CD14-positive monocyte (primary cell): ENCODE measurements around the gene CRTC2. TPM values are rescaled to one million over a fixed set of nuclear protein-coding genes. Genes with fewer than 3 reads are reported as not detected.

Experiments used
- DNase-seq, 3 donors: peaks; one replicate each; pipeline ENCODE4 v3.0.0-alpha.2; 2011 to 2022
- H2AFZ ChIP-seq: 2 replicates; pipeline ENCODE4 v1.6.0; 2012; ENCODE audit warnings: mild to moderate bottlenecking, low read depth, low read length, inconsistent platforms; ENCODE audit not compliant: insufficient read depth, poor library complexity, severe bottlenecking
- H3K27ac ChIP-seq, 2 donors: 1 replicate in 1 of 2; 2 replicates in 1 of 2; pipeline ENCODE4 v1.5.1; 2012 to 2013; ENCODE audit warnings: low read length in 2 of 2, control low read depth in 1 of 2, inconsistent platforms in 1 of 2, low read depth in 1 of 2, mild to moderate bottlenecking in 1 of 2
- H3K27me3 ChIP-seq, 2 donors: one replicate each; pipeline versions ENCODE4 v1.6.0 to v1.6.1; 2011 to 2013; ENCODE audit warnings: low read length in 2 of 2; ENCODE audit not compliant: control insufficient read depth in 2 of 2, insufficient read depth in 2 of 2
- H3K36me3 ChIP-seq, 2 donors: replicated peaks in 1 of 2; 1 replicate in 1 of 2; 2 replicates in 1 of 2; pipeline versions ENCODE4 v1.5.1 to v1.6.1; 2012 to 2013; ENCODE audit warnings: low read length in 2 of 2, control low read depth in 1 of 2, inconsistent platforms in 1 of 2, mild to moderate bottlenecking in 1 of 2; ENCODE audit not compliant: insufficient read depth in 2 of 2, control insufficient read depth in 1 of 2
- H3K4me1 ChIP-seq, 2 donors: 1 replicate in 1 of 2; 2 replicates in 1 of 2; pipeline versions ENCODE4 v1.5.1 to v1.6.1; 2012 to 2013; ENCODE audit warnings: low read length in 2 of 2, control low read depth in 1 of 2, inconsistent platforms in 1 of 2, mild to moderate bottlenecking in 1 of 2, moderate library complexity in 1 of 2; ENCODE audit not compliant: insufficient read depth in 2 of 2, control insufficient read depth in 1 of 2
- H3K4me2 ChIP-seq: replicated peaks from 2 replicates; pipeline ENCODE3; 2012; ENCODE audit warnings: low read length, moderate library complexity, mild to moderate bottlenecking; ENCODE audit not compliant: poor library complexity, severe bottlenecking; ENCODE audit errors: extremely low read depth
- H3K4me3 ChIP-seq, 3 experiments: fragments of 200-600 bp in 1 of 3; sonication (generic) in 1 of 3; replicated peaks in 1 of 3; 1 replicate in 2 of 3; 2 replicates in 1 of 3; pipeline ENCODE4 v1.5.1; 2011 to 2013; ENCODE audit warnings: low read length in 3 of 3, mild to moderate bottlenecking in 3 of 3, control low read depth in 2 of 3, low read depth in 2 of 3, inconsistent platforms in 1 of 3, moderate library complexity in 1 of 3
- H3K79me2 ChIP-seq: 2 replicates; pipeline ENCODE4 v1.6.0; 2012; ENCODE audit warnings: mild to moderate bottlenecking, control low read depth, inconsistent platforms, low read length, moderate library complexity; ENCODE audit not compliant: insufficient read depth
- H3K9ac ChIP-seq: 2 replicates; pipeline ENCODE4 v1.6.0; 2017; ENCODE audit warnings: low read length, mild to moderate bottlenecking; ENCODE audit not compliant: insufficient read depth, poor library complexity, severe bottlenecking
- H3K9me3 ChIP-seq, 2 donors: replicated peaks in 1 of 2; 1 replicate in 1 of 2; 2 replicates in 1 of 2; pipeline versions ENCODE4 v1.5.1 to v1.6.1; 2012 to 2013; ENCODE audit warnings: low read length in 2 of 2, control low read depth in 1 of 2; ENCODE audit not compliant: control insufficient read depth in 1 of 2, insufficient read depth in 1 of 2
- H4K20me1 ChIP-seq: 2 replicates; pipeline ENCODE4 v1.6.0; 2012; ENCODE audit warnings: mild to moderate bottlenecking, low read length, control low read depth, moderate library complexity; ENCODE audit not compliant: insufficient read depth
- H3K27ac Mint-ChIP-seq, 7 donors: one replicate each; pipeline ENCODE4 v1.8.0; 2020; ENCODE audit warnings: mild to moderate bottlenecking in 7 of 7, mixed read lengths in 7 of 7, moderate library complexity in 6 of 7, inconsistent platforms in 2 of 7
- H3K27me3 Mint-ChIP-seq, 3 donors: one replicate each; pipeline ENCODE4 v1.8.0; 2021 to 2022; ENCODE audit warnings: low read depth in 3 of 3, mild to moderate bottlenecking in 3 of 3, mixed read lengths in 3 of 3, moderate library complexity in 3 of 3, inconsistent platforms in 1 of 3
- H3K36me3 Mint-ChIP-seq, 2 donors: one replicate each; pipeline ENCODE4 v1.8.0; 2020; ENCODE audit warnings: mixed read lengths in 2 of 2, inconsistent platforms in 1 of 2, mild to moderate bottlenecking in 1 of 2
- H3K4me1 Mint-ChIP-seq: one replicate; pipeline ENCODE4 v1.8.0; 2020; ENCODE audit warnings: mild to moderate bottlenecking, mixed read lengths
- H3K4me3 Mint-ChIP-seq, 2 donors: one replicate each; pipeline ENCODE4 v1.8.0; 2020; ENCODE audit warnings: mild to moderate bottlenecking in 2 of 2, mixed read lengths in 2 of 2, moderate library complexity in 1 of 2
- H3K9me3 Mint-ChIP-seq, 7 donors: one replicate each; pipeline ENCODE4 v1.8.0; 2020 to 2022; ENCODE audit warnings: mixed read lengths in 7 of 7, mild to moderate bottlenecking in 6 of 7, moderate library complexity in 6 of 7, inconsistent platforms in 2 of 7
- WGBS: methylation state at CpG from one replicate; pipeline ENCODE4 v1.1.5; 2013; ENCODE audit warnings: missing lambda C conversion rate; ENCODE audit not compliant: insufficient coverage; 5-methylcytosine and 5-hydroxymethylcytosine counted together
- intact Hi-C, 2 donors: fragments of 100-400 bp; cut with micrococcal nuclease; formaldehyde crosslinking; loops; one replicate each; pipeline versions ENCODE4 v1.15.0 to v1.15.1; 2023
- polyA plus RNA-seq, 3 donors: library from polyadenylated mRNA; depleted of rRNA in 1 of 3; unstranded in 2 of 3; stranded (reverse) in 1 of 3; fragments of 300-500 nt in 2 of 3; fragments of >200 nt in 1 of 3; fragmentation: Illumina TruSeq in 2 of 3; gene quantifications; 1 replicate in 2 of 3; 2 replicates in 1 of 3; pipeline ENCODE4 v1.2.3, GENCODE V29; 2012 to 2021
- TF ChIP-seq, protein P1 (sequence below): fragments of 200-600 bp; IDR thresholded peaks from one replicate; pipeline ENCODE4 v1.8.0; 2022; ENCODE audit warnings: antibody characterized with exemption, mild to moderate bottlenecking

Gene CRTC2
- polyA plus RNA-seq, 3 donors = 13.7 to 86.0 (median 21.2) TPM

- Mint-ChIP-seq H3K4me1 (peaks cover 61% of the 10 kb centered on the region), H3K36me3 (peaks cover 27 to 44% of the 10 kb centered on the region in 2 donors), H3K9me3 (peaks cover 0 to 4% (median 0%) of the 10 kb centered on the region in 7 donors), H3K4me3 (peak overlapping the region; percentile 98), H3K27ac (peak overlapping the region; percentile 92 to 98 (median 94)), H3K27me3 (peaks cover 0 to 1% (median 0%) of the 10 kb centered on the region in 3 donors)
- Histone ChIP-seq H3K4me2 (peak overlapping the region; percentile 98), H3K9me3 (no peaks in the 10 kb centered on the region), H3K36me3 (peaks cover 21 to 40% of the 10 kb centered on the region in 2 donors), H3K4me1 (peaks cover 54 to 69% of the 10 kb centered on the region in 2 donors), H2AFZ (no peak overlapping the region), H3K79me2 (peaks cover 84% of the 10 kb centered on the region), H4K20me1 (peaks cover 55% of the 10 kb centered on the region), H3K9ac (no peak overlapping the region), H3K27ac (peak overlapping the region; percentile 7 to 87), H3K27me3 (no peaks in the 10 kb centered on the region), H3K4me3 (peak overlapping the region in 1 of 3 experiments; percentile 97)
- DNase-seq = no peak
- intact Hi-C loops = loop anchor here in 1 of 2 donors (5.0 kb wide), 1 partner anchor 37 kb away; the partner anchor contains the start of gene GATAD2B
- TF ChIP-seq, protein P1, sequence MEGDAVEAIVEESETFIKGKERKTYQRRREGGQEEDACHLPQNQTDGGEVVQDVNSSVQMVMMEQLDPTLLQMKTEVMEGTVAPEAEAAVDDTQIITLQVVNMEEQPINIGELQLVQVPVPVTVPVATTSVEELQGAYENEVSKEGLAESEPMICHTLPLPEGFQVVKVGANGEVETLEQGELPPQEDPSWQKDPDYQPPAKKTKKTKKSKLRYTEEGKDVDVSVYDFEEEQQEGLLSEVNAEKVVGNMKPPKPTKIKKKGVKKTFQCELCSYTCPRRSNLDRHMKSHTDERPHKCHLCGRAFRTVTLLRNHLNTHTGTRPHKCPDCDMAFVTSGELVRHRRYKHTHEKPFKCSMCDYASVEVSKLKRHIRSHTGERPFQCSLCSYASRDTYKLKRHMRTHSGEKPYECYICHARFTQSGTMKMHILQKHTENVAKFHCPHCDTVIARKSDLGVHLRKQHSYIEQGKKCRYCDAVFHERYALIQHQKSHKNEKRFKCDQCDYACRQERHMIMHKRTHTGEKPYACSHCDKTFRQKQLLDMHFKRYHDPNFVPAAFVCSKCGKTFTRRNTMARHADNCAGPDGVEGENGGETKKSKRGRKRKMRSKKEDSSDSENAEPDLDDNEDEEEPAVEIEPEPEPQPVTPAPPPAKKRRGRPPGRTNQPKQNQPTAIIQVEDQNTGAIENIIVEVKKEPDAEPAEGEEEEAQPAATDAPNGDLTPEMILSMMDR = no peak
- no CpG with 5 or more reads among the region's 4 CpGs for WGBS
Observed at GRCh38 chr1:153958961-153959260, 499 bp upstream of the CRTC2 start.

DNA sequence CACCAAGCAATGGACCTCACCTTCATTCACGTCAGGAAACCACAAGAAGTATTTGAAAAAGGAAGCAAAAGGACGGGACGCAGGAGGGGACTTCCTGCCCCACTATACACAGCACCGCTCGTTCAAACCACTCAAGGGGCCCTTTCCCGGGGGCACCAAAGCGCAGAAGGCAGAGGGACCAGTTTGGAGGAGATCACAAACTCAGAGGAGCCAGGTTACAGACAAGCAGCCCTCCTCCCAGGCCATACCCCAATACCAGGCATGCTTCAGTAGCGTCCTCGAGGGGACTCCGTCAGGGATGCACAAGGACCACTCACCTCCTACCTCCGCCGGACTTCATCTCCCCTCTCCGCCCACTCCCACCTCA, 685 bp downstream of the CRTC2 start:
- WGBS = 3% methylated on average over 10 of the region's 13 CpGs

More for the DNA sequence above, 685 bp downstream of the CRTC2 start:
- H3K36me3 Mint-ChIP-seq = peaks cover 35 to 55% of the 10 kb centered on the region in 2 donors
- peak in 2 of 3 donors; percentile 16 to 65 for DNase-seq
- peak overlapping the region; percentile 84 to 97 (median 89) for H3K4me3 ChIP-seq
- peak overlapping the region; percentile 68 for H2AFZ ChIP-seq
- peak overlapping the region; percentile 92 to 98 (median 94) for H3K27ac Mint-ChIP-seq
- H3K27ac ChIP-seq = peak overlapping the region; percentile 57 to 87
- peaks cover 0 to 4% (median 0%) of the 10 kb centered on the region in 7 donors for H3K9me3 Mint-ChIP-seq
- peaks cover 0 to 1% (median 0%) of the 10 kb centered on the region in 3 donors for H3K27me3 Mint-ChIP-seq
- H3K27me3 ChIP-seq = no peaks in the 10 kb centered on the region
- H3K79me2 ChIP-seq = peaks cover 82% of the 10 kb centered on the region
- no peaks in the 10 kb centered on the region for H3K9me3 ChIP-seq
- H3K36me3 ChIP-seq = peaks cover 32 to 50% of the 10 kb centered on the region in 2 donors
- intact Hi-C loops = loop anchor here (1.0 to 5.0 kb wide), 2 partner anchors 10 to 35 kb away; partner anchors contain the start of genes CREB3L4 (in 1 of the 2) and GATAD2B (in 1 of the 2)
- TF ChIP-seq, protein P1 = no peak
- H4K20me1 ChIP-seq = peaks cover 64% of the 10 kb centered on the region
- H3K4me1 Mint-ChIP-seq = peaks cover 58% of the 10 kb centered on the region
- peak overlapping the region; percentile 98 for H3K4me2 ChIP-seq
- H3K9ac ChIP-seq = peak overlapping the region; percentile 76
- peak overlapping the region; percentile 98 for H3K4me3 Mint-ChIP-seq
- peaks cover 47 to 60% of the 10 kb centered on the region in 2 donors for H3K4me1 ChIP-seq
